GM23338 (cell line): ENCODE results near the gene UGP2. TPM values are rescaled to one million over a fixed set of nuclear protein-coding genes. Genes with fewer than 3 reads are reported as not detected.

Source experiments
- ATAC-seq: fragments of 200-7000 bp; cut with Tn5 transposase; 3 replicates; pipeline ENCODE4 v1.9.1; 2020
- DNase-seq: peaks from one replicate; pipeline ENCODE4 v3.0.0-alpha.2; 2015; ENCODE audit warnings: low spot score
- H2AFZ ChIP-seq: fragments of 200-600 bp; sonication (generic); 2 replicates; pipeline ENCODE4 v1.8.0; 2016; ENCODE audit warnings: antibody characterized with exemption, mild to moderate bottlenecking, moderate library complexity
- H3F3A ChIP-seq: fragments of 200-600 bp; sonication (generic); replicated peaks from 2 replicates; pipeline ENCODE4 v1.8.0; 2017; ENCODE audit warnings: antibody characterized with exemption, mixed run types, low read depth
- H3K27ac ChIP-seq: fragments of 200-600 bp; sonication (generic); 2 replicates; pipeline ENCODE4 v1.6.1; 2016; ENCODE audit warnings: low read depth
- H3K27me3 ChIP-seq: fragments of 200-600 bp; sonication (generic); 2 replicates; pipeline ENCODE4 v1.8.0; 2016; ENCODE audit warnings: mild to moderate bottlenecking, mixed run types, moderate library complexity; ENCODE audit not compliant: insufficient read depth
- H3K36me3 ChIP-seq: fragments of 200-600 bp; sonication (generic); 2 replicates; pipeline ENCODE4 v1.8.0; 2016; ENCODE audit warnings: mild to moderate bottlenecking; ENCODE audit not compliant: insufficient read depth
- H3K4me1 ChIP-seq: fragments of 200-600 bp; sonication (generic); 2 replicates; pipeline ENCODE4 v1.8.0; 2016; ENCODE audit warnings: mild to moderate bottlenecking, moderate library complexity; ENCODE audit not compliant: insufficient read depth
- H3K4me2 ChIP-seq: fragments of 200-600 bp; sonication (generic); 2 replicates; pipeline ENCODE4 v1.7.1; 2017; ENCODE audit warnings: mixed run types
- H3K4me3 ChIP-seq: fragments of 200-600 bp; sonication (generic); 2 replicates; pipeline ENCODE4 v1.6.1; 2016; ENCODE audit warnings: mixed run types
- H3K79me2 ChIP-seq: fragments of 200-600 bp; sonication (generic); replicated peaks from 2 replicates; pipeline ENCODE4 v1.8.0; 2017; ENCODE audit warnings: mild to moderate bottlenecking; ENCODE audit not compliant: insufficient read depth
- H3K9me2 ChIP-seq: fragments of 200-600 bp; sonication (generic); 2 replicates; pipeline ENCODE4 v1.8.0; 2017; ENCODE audit not compliant: insufficient read depth
- H4K20me1 ChIP-seq: fragments of 200-600 bp; sonication (generic); replicated peaks from 2 replicates; pipeline ENCODE4 v1.8.0; 2017; ENCODE audit warnings: mild to moderate bottlenecking; ENCODE audit not compliant: insufficient read depth
- H3K27ac Mint-ChIP-seq: 2 replicates; pipeline ENCODE4 v1.8.0; 2020; ENCODE audit warnings: inconsistent platforms, mild to moderate bottlenecking, moderate library complexity, mixed read lengths
- H3K27me3 Mint-ChIP-seq: 3 replicates; pipeline ENCODE4 v1.8.0; 2022; ENCODE audit warnings: low read depth, mild to moderate bottlenecking, moderate library complexity, mixed read lengths, inconsistent platforms; ENCODE audit not compliant: insufficient read depth, poor library complexity
- H3K36me3 Mint-ChIP-seq: 3 replicates; pipeline ENCODE4 v1.8.0; 2021; ENCODE audit warnings: low read depth, mild to moderate bottlenecking, inconsistent platforms, moderate library complexity, mixed read lengths
- H3K4me1 Mint-ChIP-seq: 3 replicates; pipeline ENCODE4 v1.8.0; 2020; ENCODE audit warnings: mild to moderate bottlenecking, inconsistent platforms, mixed read lengths
- H3K4me3 Mint-ChIP-seq: 3 replicates; pipeline ENCODE4 v1.8.0; 2021; ENCODE audit warnings: moderate library complexity, mild to moderate bottlenecking, inconsistent platforms, mixed read lengths
- H3K9me3 Mint-ChIP-seq: 3 replicates; pipeline ENCODE4 v1.8.0; 2020; ENCODE audit warnings: moderate library complexity, mild to moderate bottlenecking, inconsistent platforms, mixed read lengths
- CREB1 ChIP-seq: fragments of 250-450 bp; sonication (Bioruptor Pico); IDR thresholded peaks from 2 replicates; pipeline ENCODE4 v1.5.0; 2020; ENCODE audit warnings: low read depth, mild to moderate bottlenecking, moderate library complexity
- EZH2 ChIP-seq: fragments of 200-600 bp; sonication (generic); IDR thresholded peaks from one replicate; pipeline ENCODE4 v1.8.0; 2017; ENCODE audit warnings: antibody characterized with exemption, mild to moderate bottlenecking, low read depth; ENCODE audit not compliant: unreplicated experiment
- EZH2phosphoT487 ChIP-seq: fragments of 200-600 bp; sonication (generic); IDR thresholded peaks from one replicate; pipeline ENCODE4 v1.8.1; 2018; ENCODE audit warnings: antibody characterized with exemption; ENCODE audit not compliant: unreplicated experiment
- JUNB ChIP-seq: IDR thresholded peaks from one replicate; pipeline ENCODE4 v1.6.1; 2016; ENCODE audit warnings: antibody characterized with exemption; ENCODE audit not compliant: unreplicated experiment
- NANOG ChIP-seq: IDR thresholded peaks from 2 replicates; pipeline ENCODE4 v1.6.1; 2016; ENCODE audit warnings: antibody characterized with exemption, borderline replicate concordance
- POLR2AphosphoS5 ChIP-seq: IDR thresholded peaks from 2 replicates; pipeline ENCODE4 v1.6.1; 2016; ENCODE audit warnings: antibody characterized with exemption, low read depth
- STAT1 ChIP-seq: IDR thresholded peaks from one replicate; pipeline ENCODE4 v1.6.1; 2016; ENCODE audit warnings: antibody characterized with exemption; ENCODE audit not compliant: unreplicated experiment
- ZNF114 ChIP-seq: fragments of 250-450 bp; sonication (Bioruptor Pico); IDR thresholded peaks from 2 replicates; pipeline ENCODE4 v1.5.0; 2020; ENCODE audit warnings: mild to moderate bottlenecking, moderate library complexity
- ZNF331 ChIP-seq: fragments of 250-450 bp; sonication (Bioruptor Pico); IDR thresholded peaks from 2 replicates; pipeline ENCODE4 v1.5.0; 2020; ENCODE audit warnings: low read depth, mild to moderate bottlenecking, moderate library complexity
- polyA plus RNA-seq: library from polyadenylated mRNA; unstranded; fragments of >200 nt; fragmentation: Nextera tagmentation; extraction: Ambion mirVana; gene quantifications from 2 replicates; pipeline ENCODE4 v1.2.1, GENCODE V29; 2016
- total RNA-seq: library from RNA; depleted of rRNA; stranded (reverse); fragments of >200 nt; shearing (Covaris generic); gene quantifications from 2 replicates; pipeline ENCODE4 v1.2.3, GENCODE V29; 2014
- TF ChIP-seq, protein P1 (sequence below), 2 experiments: fragments of 200-600 bp in 1 of 2; sonication (generic) in 1 of 2; conservative IDR thresholded peaks; 2 replicates each; pipeline versions ENCODE4 v1.5.1 to v1.6.1; 2016 to 2017; ENCODE audit warnings: antibody characterized with exemption in 2 of 2, low read depth in 2 of 2, mild to moderate bottlenecking in 2 of 2, moderate library complexity in 1 of 2
- TF ChIP-seq, protein P2 (sequence below): IDR thresholded peaks from one replicate; pipeline ENCODE4 v1.6.1; 2018; ENCODE audit warnings: antibody characterized with exemption; ENCODE audit not compliant: unreplicated experiment

Gene UGP2
- total and polyA plus RNA-seq, 2 experiments from 2014 or later = 744 to 943 TPM

GRCh38 chr2:63844616-63845015, 2.9 kb downstream of the UGP2 start (continued):
- TF ChIP-seq, protein P1, sequence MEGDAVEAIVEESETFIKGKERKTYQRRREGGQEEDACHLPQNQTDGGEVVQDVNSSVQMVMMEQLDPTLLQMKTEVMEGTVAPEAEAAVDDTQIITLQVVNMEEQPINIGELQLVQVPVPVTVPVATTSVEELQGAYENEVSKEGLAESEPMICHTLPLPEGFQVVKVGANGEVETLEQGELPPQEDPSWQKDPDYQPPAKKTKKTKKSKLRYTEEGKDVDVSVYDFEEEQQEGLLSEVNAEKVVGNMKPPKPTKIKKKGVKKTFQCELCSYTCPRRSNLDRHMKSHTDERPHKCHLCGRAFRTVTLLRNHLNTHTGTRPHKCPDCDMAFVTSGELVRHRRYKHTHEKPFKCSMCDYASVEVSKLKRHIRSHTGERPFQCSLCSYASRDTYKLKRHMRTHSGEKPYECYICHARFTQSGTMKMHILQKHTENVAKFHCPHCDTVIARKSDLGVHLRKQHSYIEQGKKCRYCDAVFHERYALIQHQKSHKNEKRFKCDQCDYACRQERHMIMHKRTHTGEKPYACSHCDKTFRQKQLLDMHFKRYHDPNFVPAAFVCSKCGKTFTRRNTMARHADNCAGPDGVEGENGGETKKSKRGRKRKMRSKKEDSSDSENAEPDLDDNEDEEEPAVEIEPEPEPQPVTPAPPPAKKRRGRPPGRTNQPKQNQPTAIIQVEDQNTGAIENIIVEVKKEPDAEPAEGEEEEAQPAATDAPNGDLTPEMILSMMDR (conservative IDR thresholded peaks at IDR 0.05; ENCODE audit: low read depth in 2 of 2) = no peak
- TF ChIP-seq EZH2 (no peak), CREB1 (CRISPR knock-in tag) (no peak), POLR2AphosphoS5 (no peak), STAT1 (no peak), ZNF114 (CRISPR knock-in tag) (no peak)
- TF ChIP-seq, protein P2, sequence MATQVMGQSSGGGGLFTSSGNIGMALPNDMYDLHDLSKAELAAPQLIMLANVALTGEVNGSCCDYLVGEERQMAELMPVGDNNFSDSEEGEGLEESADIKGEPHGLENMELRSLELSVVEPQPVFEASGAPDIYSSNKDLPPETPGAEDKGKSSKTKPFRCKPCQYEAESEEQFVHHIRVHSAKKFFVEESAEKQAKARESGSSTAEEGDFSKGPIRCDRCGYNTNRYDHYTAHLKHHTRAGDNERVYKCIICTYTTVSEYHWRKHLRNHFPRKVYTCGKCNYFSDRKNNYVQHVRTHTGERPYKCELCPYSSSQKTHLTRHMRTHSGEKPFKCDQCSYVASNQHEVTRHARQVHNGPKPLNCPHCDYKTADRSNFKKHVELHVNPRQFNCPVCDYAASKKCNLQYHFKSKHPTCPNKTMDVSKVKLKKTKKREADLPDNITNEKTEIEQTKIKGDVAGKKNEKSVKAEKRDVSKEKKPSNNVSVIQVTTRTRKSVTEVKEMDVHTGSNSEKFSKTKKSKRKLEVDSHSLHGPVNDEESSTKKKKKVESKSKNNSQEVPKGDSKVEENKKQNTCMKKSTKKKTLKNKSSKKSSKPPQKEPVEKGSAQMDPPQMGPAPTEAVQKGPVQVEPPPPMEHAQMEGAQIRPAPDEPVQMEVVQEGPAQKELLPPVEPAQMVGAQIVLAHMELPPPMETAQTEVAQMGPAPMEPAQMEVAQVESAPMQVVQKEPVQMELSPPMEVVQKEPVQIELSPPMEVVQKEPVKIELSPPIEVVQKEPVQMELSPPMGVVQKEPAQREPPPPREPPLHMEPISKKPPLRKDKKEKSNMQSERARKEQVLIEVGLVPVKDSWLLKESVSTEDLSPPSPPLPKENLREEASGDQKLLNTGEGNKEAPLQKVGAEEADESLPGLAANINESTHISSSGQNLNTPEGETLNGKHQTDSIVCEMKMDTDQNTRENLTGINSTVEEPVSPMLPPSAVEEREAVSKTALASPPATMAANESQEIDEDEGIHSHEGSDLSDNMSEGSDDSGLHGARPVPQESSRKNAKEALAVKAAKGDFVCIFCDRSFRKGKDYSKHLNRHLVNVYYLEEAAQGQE = no peak

GRCh38 chr2:63845866-63846265, 4.2 kb downstream of the UGP2 start:
- Histone ChIP-seq H2AFZ (no peak overlapping the region), H3K79me2 (peaks cover 83% of the 10 kb centered on the region), H3K4me1 (peaks cover 20% of the 10 kb centered on the region), H3K4me3 (peak overlapping the region; percentile 87), H3K36me3 (no peaks in the 10 kb centered on the region), H3K4me2 (peak overlapping the region; percentile 87), H4K20me1 (peaks cover 14% of the 10 kb centered on the region; the same call in 1 of the 2 replicates), H3F3A (no peaks in the 10 kb centered on the region), H3K27me3 (no peaks in the 10 kb centered on the region), H3K9me2 (no peaks in the 10 kb centered on the region), H3K27ac (peak overlapping the region; percentile 98)
- peaks cover 2% of the 10 kb centered on the region; the same call in 1 of the 3 replicates for H3K9me3 Mint-ChIP-seq
- H3K27me3 Mint-ChIP-seq = peaks cover 5% of the 10 kb centered on the region
- TF ChIP-seq POLR2AphosphoS5 = peak; percentile 46
- TF ChIP-seq ZNF331 (CRISPR knock-in tag) = no peak
- H3K4me1 Mint-ChIP-seq = peaks cover 49% of the 10 kb centered on the region
- DNase-seq (peak; percentile 57), ATAC-seq (no peak)
- H3K27ac Mint-ChIP-seq = peak overlapping the region; percentile 97
- H3K36me3 Mint-ChIP-seq = peaks cover 47% of the 10 kb centered on the region
- peak overlapping the region; percentile 100 for H3K4me3 Mint-ChIP-seq

GRCh38 chr2:63846487-63846886, 4.8 kb downstream of the UGP2 start:
- ATAC-seq (no peak), DNase-seq (no peak)
- peaks cover 27% of the 10 kb centered on the region for H3K4me1 ChIP-seq
- peaks cover 55% of the 10 kb centered on the region for H3K4me1 Mint-ChIP-seq
- peak overlapping the region; percentile 87 for H3K4me2 ChIP-seq
- H4K20me1 ChIP-seq = peaks cover 14% of the 10 kb centered on the region; the same call in 1 of the 2 replicates
- H3K27ac Mint-ChIP-seq = peak overlapping the region; percentile 97
- H3F3A ChIP-seq = no peaks in the 10 kb centered on the region
- peaks cover 89% of the 10 kb centered on the region for H3K79me2 ChIP-seq
- peak overlapping the region; percentile 98 for H3K27ac ChIP-seq
- peaks cover 51% of the 10 kb centered on the region for H3K36me3 Mint-ChIP-seq
- no peak overlapping the region for H2AFZ ChIP-seq
- peak overlapping the region; percentile 100 for H3K4me3 Mint-ChIP-seq
- H3K9me3 Mint-ChIP-seq = no peaks in the 10 kb centered on the region; the same call in 2 of the 3 replicates
- H3K27me3 ChIP-seq = no peaks in the 10 kb centered on the region
- no peaks in the 10 kb centered on the region for H3K36me3 ChIP-seq
- peak overlapping the region; percentile 87 for H3K4me3 ChIP-seq
- H3K27me3 Mint-ChIP-seq = peaks cover 3% of the 10 kb centered on the region
- H3K9me2 ChIP-seq = no peaks in the 10 kb centered on the region
- TF ChIP-seq NANOG = no peak
- TF ChIP-seq, protein P2 = no peak
- TF ChIP-seq EZH2phosphoT487 = no peak
- TF ChIP-seq CREB1 (CRISPR knock-in tag) = no peak
- TF ChIP-seq ZNF331 (CRISPR knock-in tag) = no peak
- TF ChIP-seq EZH2 = no peak
- no peak for TF ChIP-seq JUNB
- TF ChIP-seq POLR2AphosphoS5 = no peak
- TF ChIP-seq ZNF114 (CRISPR knock-in tag) = no peak
